Measurements from ENCODE around the gene IFT172.

GRCh38 chr2:27498975-27499374 lies 9.4 kb upstream of the IFT172 start:
- TF ChIP-seq CTCF (IDR thresholded peaks at IDR 0.05) = no peak
- no peak for TF ChIP-seq EZH2 (IDR thresholded peaks at IDR 0.05; ENCODE audit: borderline replicate concordance, insufficient read depth, low read depth, low read length, poor library complexity, severe bottlenecking)

Measured in B cell (primary cell).